GM18519 (cell line): Measurements from ENCODE around the gene NDUFB5.
A peak's percentile ranks its signal among the peaks of the same experiment; 100 is the strongest.
"Not testable (repeated sequence)": the region's sequence is repeated elsewhere in the genome, so short reads cannot be mapped to it uniquely, and the experiment has no call there.

Source experiments
- ATAC-seq: cut with Tn5 transposase; IDR thresholded peaks from one replicate; pipeline ENCODE4 v1.9.1; 2021; ENCODE audit warnings: mild to moderate bottlenecking, moderate library complexity; ENCODE audit not compliant: unreplicated experiment, low FRiP score

Gene NDUFB5

DNA sequence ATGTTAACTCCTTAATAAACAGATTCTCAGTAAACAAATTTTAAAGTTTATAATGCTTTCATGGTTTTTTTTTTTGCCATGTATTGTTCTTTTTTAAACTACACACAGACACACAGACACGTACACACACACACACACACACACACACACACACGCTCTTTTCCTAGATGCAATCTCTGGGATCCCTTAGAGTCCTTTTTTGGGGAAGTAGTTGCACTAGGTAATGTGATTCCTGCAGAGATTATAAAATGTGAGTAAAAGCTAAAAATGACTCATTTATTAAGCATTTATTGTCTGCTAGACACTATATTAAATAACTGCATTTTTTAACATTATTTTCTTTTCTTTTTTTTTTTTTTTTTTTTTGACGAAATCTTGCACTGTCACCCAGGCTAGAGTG, 19.9 kb downstream of the NDUFB5 start:
- no peak for ATAC-seq

DNA sequence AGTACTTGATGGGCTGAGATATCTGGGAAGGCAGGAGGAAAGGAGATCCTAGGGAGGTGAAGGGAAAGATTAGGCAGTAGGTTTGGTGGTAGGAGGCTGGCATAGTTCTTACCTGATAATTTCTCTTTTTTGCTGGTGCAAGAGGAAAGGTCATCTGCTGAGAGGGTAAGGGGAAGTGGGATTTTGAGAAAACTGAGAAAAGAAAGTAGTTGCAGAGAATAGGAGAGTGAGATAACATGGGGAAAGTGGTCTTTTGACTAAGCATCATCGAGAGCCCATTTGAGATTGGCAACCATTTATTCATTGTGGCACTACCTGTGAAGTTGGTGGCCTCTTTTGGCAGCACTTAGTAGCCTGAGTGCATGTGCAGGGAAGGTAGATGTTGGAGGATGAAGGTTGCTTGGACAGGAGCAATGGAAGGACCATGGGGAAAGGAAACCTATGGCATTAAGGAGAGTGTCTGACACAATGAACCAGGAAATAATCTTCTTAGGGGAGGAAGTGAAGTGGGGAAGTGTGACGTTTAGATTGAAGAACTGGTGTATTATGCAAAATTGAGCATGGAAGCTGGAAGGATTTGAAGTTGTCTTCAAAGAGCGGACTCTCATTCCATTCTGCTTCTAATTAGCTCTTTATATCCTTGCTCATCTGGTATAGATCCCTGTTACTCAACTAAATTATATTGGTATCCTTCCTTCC, 26.3 kb downstream of the NDUFB5 start:
- no peak for ATAC-seq

DNA sequence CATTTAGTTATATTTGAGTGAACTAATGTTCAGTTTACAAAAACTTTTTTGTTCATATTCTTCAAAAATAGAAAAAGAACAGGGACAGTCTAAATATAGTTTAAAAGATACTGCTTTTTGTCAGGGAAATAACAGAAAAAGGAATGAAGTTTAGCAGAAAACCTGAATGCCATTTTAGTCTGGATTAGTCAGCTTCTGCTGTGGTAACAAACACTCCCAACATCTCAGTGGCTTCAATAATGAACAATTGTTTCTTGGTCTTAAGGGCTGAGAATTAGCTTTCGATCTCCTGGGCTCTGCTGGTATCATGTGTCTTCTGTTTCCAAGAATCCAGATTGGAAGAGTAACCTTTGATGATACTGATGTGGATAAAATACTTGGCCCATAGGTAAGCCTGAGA, 35.9 kb downstream of the NDUFB5 start:
- no peak for ATAC-seq

DNA sequence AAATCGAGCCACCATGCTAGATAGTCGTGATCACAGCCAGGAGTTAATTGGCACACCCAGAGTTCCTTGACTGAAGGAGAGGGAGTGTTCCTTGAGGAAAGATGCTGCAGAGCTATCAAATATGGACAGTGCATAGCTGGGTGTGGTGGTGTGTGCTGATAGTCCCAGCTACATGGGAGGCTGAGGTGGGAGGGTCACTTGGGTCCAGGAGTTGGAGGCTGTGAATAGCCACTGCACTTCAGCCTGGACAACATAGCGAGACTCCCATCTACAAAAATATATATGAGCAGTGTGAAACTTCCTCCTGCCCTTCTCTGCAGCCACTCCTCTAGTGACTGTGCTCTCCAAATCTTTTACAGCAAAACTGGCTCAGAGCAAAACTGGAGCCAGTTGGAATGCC, 38.3 kb downstream of the NDUFB5 start:
- no peak for ATAC-seq

DNA sequence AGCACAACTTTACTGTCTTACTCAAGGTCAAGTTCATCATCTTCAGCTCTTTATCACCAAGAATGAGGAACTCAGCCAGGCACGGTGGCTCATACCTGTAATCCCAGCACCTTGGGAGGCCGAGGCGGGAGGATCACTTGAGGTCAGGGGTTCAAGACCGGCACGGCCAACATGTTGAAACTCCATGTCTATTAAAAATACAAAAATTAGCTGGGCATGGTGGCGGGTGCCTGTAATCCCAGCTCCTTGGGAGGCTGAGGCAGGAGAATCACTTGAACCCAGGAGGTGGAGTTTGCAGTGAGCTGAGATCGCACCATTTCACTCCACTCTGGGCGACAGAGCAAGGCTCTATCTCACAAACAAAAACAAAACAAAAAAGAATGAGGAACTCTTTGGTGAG, 39.2 kb downstream of the NDUFB5 start:
- not testable (repeated sequence) for ATAC-seq

DNA sequence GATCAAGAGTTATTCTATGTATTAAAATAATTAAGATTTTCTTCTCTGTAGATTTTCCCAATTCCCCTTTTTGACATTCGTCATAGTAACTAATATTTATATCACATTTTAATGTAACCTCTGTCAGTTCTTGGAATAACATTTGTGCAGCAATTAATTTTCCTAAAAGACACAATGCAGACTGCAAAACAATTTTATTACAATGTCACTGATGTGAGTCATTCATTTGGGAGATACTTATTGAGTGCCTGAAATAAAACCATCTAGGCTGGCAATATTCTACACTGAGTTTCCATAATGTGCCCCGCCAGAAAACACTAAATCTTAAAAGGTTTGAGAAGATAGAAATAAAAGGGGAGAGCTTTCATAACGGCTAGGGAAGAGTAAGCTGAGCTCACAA, 41.6 kb downstream of the NDUFB5 start:
- no peak for ATAC-seq

DNA sequence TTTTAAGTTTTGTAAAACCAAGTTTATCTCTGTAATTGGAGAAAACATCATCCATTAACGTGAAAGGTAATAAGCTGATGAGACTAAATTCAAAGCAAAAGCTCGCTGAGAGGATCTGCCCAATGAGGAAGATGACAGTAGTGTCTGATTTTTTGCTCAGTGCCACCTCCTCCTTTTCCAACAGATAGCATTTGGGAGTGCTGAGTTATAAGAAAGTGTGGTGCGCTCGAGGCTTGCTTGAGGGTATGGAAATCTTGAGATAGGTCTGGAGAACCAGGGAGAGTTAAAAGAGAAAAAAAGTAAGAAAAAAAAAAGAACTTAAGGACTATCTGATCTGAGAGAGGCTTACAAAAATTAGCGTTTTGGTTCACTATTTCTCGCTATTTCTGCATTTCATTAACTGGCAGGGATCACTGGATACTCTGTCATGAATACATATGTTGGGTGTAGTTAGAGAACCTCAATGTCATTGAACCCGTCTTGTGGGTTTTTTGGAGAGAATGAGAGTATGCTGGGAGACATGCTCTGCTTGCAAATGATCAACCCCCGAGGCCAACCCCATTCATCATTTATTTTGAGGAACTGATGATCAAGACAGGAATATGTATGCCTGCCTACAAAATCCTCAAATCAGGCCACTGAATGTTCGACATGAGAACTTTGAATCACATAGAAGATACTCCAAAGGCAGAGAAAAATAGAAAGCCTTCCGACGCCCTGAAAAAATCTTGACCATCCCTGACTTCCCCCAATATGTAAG, 47.3 kb downstream of the NDUFB5 start:
- ATAC-seq: no peak

DNA sequence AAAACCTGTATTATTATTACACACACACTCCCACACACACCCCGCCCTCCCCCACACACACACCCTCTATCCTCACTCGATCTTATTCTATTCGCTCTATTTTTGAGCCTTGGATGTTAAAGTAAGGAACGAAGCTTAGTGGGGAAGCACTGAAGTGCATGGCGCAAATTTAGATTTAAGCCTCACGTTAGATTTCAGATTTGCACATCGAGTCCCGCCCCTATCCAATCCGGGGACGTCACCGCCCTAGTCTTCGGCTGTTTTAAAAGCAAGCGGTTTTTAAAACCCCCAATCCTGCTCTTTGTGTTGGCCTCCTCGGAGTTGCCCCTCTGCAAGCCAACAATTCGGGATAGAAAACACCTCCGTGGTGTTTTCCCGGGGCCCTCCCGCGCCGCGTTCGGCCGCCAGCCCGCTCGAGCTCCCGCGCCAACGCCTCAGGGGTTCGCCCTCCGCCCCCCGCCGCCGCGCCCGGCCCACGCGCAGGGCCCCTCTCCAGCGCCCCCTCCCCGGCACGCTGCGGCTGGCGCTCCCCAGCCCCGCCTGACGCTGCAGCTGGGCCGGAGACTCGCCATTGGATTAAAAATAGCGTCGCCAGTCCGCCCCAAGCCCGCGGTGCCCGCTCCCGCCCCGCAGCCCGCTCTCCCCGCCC, 48.0 kb downstream of the NDUFB5 start, which contains the start of gene USP13:
USP13 (plus strand) TSS at position 594 of the 649 bp plus-strand sequence. CDS start 186 bp downstream, outside the sequence.
- peak; percentile 58 for ATAC-seq

DNA sequence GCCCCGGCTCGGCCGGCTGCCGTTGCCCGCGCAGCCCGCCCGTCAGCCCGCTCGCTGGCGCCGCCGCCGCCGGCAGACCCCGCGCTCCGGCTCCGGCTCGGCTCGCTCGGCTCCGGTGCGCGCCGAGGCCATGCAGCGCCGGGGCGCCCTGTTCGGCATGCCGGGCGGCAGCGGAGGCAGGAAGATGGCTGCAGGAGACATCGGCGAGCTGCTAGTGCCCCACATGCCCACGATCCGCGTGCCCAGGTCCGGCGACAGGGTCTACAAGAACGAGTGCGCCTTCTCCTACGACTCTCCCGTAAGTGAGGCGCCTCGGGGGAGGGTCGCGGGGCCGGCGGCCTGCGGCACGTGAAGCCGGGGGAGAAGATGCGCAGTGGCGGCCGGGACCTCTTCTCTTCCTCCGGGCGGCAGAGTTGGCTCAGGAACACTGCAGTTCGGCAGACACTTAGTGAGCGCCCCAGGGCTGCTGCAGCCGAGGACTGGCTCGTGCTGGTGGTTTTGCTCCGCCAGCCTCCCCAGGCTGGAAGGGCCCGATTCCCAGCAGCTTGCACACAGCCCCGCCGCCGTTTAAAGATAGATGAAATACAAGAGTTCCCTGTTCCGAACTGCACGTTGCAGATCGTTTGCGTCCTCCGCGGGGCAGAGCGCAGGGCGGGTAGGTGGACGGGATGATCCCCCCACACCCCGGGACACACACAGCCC, 48.7 kb downstream of the NDUFB5 start:
- peak; percentile 38 for ATAC-seq

DNA sequence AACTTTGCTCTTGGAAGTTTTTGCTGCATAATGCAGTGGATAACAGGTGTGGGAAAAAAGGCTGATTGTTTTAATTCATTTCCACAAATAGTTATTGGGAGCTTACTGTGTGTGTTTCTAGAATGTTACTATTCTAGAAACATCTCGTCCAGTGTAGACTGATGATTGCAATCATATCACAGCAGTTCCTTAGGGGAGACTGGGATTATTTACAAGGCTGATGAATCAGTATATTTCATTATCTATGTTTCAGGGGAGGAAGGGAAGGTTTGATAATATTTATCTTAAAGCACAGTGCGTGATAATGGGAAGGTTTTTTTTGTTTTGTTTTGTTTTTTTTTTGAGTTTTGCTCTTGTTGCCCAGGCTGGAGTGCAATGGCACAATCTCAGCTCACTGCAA, 50.6 kb downstream of the NDUFB5 start:
- ATAC-seq: no peak

DNA sequence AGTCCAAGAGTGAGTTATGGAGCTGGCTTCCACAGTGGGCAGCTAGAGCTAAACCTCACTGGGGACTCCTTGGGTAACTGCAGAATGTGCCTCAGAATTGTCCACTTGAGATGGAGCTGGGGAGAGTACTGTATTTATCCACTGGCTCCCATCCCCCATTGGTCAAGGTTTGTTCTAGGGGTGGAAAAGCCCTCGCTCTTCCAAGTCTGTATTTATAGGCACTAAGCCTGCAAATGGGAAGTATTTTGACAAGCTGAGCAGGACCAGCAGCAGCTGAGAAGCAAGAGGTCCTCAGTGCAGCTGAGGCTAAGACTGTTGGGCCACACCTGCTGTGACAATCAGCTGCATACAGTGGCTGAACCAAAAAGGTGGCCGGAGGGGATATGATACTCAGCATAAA, 54.0 kb downstream of the NDUFB5 start:
- no peak for ATAC-seq

DNA sequence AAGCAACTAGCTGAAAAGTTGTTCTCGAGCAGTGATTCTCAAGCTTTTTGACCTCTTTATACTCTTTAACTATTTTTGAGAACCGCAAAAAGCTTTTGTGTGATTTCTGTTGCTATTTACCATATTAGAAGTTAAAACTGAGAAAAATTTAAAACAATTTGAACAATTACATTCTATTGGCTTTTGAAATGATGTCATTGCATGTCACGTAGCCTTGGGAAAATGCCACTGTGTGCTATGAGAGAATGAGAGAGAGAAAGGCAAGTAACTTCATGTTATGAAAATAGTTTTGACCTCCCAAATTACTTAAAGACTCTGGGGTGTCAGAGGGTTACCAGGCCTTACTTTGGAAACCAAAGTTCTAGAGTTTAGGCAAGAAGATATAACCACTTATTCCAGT, 56.3 kb downstream of the NDUFB5 start:
- no peak for ATAC-seq

DNA sequence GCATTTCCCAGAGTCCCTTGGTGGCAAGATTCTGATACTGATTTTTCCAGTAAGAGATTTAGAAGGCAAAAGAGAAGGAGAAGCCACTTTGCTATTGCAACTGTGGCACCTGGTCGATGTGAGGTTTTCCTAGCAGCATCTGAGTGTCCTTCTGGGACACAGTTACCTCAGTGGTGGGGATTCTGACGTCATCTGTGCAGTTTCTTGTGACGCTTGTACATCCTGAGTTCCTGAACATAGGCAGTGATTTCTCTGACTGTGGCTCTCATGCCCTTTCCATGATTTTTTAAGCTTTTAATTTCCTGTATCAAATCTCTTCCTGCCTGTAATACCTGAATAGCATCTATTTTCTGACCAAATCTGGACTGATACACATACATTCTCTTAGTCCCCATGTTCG, 57.2 kb downstream of the NDUFB5 start:
- no peak for ATAC-seq

DNA sequence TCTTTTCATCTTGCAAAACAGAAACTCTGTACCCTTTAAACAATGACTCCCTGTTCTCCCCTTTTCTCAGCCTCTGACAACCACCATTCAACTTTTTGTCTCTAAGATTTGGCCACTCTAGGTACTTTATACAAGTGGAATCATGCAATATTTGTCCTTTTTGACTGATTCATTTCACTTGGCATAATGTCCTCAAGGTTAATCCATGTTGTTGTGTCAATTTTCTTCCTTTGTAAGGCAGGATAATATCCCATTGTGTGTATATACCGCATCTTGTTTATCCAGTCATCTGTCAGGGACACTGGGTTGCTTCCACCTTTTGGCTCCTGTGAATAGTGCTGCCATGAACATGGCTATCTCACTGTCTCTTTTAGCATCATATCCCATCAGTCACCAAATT, 58.5 kb downstream of the NDUFB5 start:
- ATAC-seq: no peak

DNA sequence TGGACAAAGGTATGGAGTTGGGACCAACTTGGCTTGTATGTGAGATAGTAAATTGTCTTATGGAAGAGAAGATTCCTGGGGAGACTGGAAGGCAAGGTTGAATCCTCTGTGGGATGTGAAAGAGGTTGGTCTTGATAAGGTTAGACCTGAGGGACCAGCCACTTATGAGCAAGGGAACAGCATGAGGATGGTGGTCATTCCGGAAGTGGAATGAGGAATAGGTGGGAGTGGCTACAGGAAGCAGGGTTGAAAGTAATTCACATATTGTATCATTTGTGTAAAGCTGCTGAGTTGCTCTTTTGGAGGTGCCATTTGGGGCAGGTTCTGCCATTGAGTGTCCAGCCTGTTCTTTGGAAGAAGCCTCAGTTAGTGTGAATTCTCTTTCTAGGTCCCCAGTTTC, 61.4 kb downstream of the NDUFB5 start:
- no peak for ATAC-seq

DNA sequence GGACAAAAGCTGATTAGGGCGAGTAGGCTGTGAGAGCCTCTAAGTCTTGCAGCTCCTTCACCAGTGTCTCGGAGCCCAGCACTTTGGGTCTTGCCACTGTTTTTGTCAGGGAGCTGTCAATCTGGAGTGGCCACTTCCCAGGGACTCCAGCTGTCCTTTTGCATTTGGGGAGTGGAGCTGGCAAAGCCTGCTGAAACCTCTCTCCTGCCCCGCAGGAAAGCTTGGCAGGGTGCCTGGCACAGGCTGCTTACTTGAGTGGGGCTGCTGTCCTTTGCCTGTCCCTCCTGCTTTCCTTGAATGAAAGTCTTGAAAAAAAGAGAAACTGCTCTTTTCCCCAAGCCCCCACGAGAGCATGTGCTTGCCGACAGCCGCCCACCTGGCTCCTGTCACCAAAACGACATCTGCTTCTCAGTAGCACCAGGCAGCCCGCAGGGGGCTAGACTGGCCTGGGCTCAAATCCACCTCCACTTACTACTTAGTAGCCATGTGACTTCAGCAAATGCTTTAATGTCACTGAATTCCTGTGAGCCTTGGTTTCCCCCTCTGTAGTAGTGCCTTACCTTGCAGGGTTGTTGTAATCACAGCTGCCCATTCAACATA, 61.9 kb downstream of the NDUFB5 start:
- ATAC-seq: no peak

DNA sequence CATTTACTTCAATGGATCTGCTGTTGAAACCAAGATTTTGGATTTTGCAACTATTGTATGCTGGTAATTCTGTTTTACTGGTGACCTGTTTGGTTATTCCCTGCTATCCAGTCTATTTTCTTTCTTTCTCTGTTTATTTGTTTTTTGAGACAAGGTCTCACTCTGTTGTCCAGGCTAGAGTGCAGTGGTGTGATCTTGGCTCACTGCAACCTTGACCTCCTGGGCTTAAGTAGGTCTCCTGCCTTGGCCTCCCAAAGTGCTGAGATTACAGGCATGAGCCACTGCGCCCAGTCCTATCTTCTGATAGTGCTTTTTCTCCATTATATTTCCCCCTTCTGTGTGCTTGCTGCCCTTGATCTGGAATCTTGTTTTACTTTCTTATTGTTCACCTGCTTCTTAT, 63.8 kb downstream of the NDUFB5 start:
- no peak for ATAC-seq

DNA sequence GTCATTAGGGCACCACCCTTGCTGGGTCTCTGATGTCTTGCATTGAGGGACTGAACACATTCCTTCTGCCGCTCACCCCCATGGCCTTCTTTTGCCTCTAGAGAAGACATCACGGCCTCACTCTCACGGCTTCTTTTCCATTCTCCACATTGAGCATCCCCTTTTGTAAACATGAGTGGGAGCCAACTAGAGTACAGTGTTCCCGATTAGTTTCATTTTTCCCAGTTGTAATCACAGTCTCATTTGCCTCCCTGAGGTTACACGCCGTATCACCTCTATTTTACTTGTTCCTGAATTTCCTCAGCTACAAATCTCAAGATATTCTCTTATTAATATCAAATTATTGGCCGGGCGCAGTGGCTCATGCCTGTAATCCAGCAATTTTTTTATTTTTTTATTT, 65.7 kb downstream of the NDUFB5 start:
- ATAC-seq: no peak

DNA sequence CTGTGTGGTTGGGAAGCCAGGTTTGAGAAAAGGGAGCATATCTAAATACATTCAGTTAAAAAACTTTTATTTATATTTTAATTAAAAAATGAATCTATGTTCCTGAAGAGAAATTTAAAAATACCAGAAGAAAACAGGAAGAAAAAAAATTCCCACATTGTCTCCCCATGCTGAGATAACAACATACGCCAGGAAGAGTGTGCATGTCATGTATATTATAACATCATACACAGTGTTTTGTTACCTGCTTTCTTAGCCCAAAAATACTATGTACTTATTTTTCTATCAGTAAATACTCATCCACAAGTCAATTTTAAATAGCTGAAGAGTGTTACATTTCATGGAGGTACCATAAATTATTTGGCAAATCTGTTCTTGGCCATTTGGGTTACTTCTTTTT, 66.7 kb downstream of the NDUFB5 start:
- ATAC-seq: no peak

DNA sequence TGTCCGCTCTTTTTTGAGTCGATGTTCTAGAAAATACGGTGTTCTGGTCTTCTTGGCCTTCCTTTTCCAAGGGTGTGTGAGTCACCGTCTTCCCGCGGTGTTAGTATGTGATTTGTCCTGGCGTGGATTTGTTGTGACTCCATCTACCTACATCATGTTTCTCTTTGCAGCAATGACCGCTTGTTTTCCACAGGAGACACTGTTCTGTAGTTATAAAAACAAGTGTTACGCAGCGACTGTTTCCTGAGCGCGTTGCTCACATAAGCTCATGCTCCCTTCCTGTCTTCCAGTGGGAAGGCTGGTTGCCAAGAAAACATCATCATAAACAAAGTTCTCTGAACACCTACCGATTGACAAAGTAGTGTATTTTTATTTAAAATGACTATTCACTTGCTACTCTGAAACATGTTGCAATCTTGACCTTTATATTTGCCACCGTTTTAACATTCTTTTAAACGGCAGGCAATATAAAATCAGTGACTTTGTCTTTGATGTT, 67.2 kb downstream of the NDUFB5 start:
- ATAC-seq: no peak
